Diencephalon (tissue), 1 donor: ENCODE results near the gene ALOX5. TPM values are rescaled to one million over a fixed set of nuclear protein-coding genes. Genes with fewer than 3 reads are reported as not detected.

Experiments used
- total RNA-seq: library from RNA; depleted of rRNA; stranded (reverse); fragments of >200 nt; gene quantifications from one replicate; pipeline ENCODE4 v1.2.3, GENCODE V29; 2014

Gene ALOX5
- 3.2 TPM for total RNA-seq

DNA sequence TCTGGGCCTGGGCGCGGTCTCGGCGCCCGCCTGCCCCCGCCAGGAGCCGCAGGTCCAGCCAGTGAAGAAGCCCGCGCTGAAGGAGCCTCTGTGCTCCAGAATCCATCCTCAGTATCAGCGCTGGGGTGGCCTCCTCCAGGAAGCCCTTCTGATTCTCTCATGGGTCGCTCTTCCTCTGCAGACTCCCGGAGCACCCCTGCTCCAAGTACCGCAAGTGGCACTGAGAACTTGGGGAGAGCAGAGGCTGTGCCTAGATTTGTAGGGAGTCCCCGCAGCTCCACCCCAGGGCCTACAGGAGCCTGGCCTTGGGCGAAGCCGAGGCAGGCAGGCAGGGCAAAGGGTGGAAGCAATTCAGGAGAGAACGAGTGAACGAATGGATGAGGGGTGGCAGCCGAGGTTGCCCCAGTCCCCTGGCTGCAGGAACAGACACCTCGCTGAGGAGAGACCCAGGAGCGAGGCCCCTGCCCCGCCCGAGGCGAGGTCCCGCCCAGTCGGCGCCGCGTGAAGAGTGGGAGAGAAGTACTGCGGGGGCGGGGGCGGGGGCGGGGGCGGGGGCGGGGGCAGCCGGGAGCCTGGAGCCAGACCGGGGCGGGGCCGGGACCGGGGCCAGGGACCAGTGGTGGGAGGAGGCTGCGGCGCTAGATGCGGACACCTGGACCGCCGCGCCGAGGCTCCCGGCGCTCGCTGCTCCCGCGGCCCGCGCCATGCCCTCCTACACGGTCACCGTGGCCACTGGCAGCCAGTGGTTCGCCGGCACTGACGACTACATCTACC is at the start of gene ALOX5:
ALOX5 (plus strand) TSS at position 641 of the 774 bp plus-strand sequence; CDS start at position 705, 64 bp downstream.

Other genes starting within 250 kb of the ALOX5 start
- not detected for gene OR13A1, start 58.6 kb upstream of the ALOX5 start, total RNA-seq